ENCODE results near the gene TLE6.
A peak's percentile ranks its signal among the peaks of the same experiment; 100 is the strongest.
"Not testable (repeated sequence)": the region's sequence is repeated elsewhere in the genome, so short reads cannot be mapped to it uniquely, and the experiment has no call there.

Gene TLE6

GRCh38 chr19:2977001-2977745 is at the start of gene TLE6:
Gene TLE6 (plus strand): TSS chr19:2977564. CDS start chr19:2978234, 670 bp downstream.
- peak; percentile 98 for DNase-seq

GRCh38 chr19:2933490-2933910 is 43.9 kb upstream of the TLE6 start:
- DNase-seq: no peak

- DNase-seq: not testable (repeated sequence)
These were observed 41.5 kb upstream of the TLE6 start for GRCh38 chr19:2935863-2936262.

DNA sequence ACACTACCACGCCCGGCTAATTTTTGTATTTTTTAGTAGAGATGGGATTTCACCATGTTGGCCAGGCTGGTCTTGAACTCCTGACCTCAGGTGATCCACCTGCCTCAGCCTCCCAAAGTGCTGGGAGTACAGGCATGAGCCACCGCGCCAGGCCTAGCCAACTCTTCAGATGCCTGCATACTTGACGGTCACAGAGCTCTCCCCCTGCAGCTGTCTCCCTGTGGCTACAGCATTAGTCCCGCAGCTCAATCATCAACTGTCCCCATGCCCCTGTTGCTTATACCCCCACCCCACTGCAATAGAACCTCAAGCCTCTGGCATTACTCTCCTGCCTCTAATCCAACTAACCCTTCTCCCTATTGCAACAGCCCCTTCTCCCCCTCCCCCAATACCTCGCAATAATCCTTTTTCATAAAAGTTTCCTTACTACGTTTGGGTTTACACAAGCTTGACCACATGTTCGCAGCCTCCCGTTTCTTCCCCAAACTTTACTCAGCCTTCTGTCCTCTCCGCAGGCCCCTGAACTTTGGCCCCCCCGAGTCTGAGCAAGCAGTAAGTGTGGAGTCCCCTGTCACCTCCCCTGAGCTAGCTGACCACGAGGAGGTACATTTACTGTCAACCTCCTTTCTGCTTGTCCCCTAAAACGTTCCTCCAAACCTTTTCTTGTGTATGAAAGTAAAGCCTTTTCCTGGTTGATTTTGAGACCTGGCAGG is 34.3 kb upstream of the TLE6 start:
- DNase-seq: no peak

GRCh38 chr19:2944403-2944774 is 33.0 kb upstream of the TLE6 start:
- no peak for DNase-seq

- peak; percentile 99 for DNase-seq
These were observed 32.4 kb upstream of the TLE6 start, which contains the start of gene ZNF77 for GRCh38 chr19:2944775-2945574. Gene ZNF77 (minus strand): TSS chr19:2944971. CDS start chr19:2944840, 131 bp downstream.

- DNase-seq: no peak
These were observed 31.7 kb upstream of the TLE6 start for GRCh38 chr19:2945575-2946184.

GRCh38 chr19:2949939-2950285 is 27.5 kb upstream of the TLE6 start:
- DNase-seq: peak; percentile 51

GRCh38 chr19:2950286-2951124 is 26.9 kb upstream of the TLE6 start:
- peak; percentile 99 for DNase-seq

DNA sequence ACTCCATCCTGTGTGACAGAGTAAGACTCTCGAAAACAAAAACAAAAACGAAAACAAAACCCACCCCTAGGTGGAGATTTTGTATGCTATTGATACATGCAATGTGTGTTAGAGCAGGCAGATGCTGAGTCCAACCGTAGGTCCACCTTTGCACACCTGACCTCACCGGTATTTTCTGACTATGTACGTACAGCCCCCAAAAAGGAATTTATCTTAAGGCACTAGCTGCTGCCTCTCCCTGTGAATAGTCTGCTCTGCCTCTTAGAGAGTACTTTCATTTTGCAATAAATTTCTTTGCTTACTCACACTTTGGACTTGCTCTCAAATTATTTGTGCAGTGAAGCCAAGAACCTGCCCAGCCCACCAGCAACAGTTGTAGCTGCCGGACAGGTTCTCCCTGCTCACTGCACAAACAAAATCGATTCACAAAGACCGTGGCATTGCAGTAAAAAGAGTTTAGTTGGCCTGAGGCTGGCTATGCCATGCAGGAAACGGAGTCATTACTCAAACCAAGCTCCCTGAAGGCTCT is 24.3 kb upstream of the TLE6 start:
- DNase-seq: peak; percentile 55

DNA sequence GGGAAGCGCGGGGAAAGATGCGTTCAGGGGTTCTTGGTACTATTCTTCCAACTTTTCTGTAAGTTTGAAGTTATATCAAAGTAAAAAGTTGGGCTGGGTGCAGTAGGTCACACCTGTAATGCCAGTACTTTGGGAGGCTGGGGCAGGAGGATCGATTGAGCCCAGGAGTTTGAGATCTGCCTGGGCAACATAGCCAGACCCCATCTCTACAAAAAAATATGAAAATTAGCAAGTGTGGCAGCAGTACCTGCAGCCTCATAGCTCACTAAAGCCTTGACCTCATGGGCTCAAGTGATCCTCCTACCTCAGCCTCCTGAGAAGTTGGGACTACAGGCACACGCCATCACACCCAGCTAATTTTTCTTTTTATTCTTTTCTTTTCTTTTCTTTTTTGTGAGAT is 20.2 kb upstream of the TLE6 start:
- peak; percentile 1 for DNase-seq

- no peak for DNase-seq
These were observed 17.2 kb upstream of the TLE6 start for GRCh38 chr19:2960120-2960519.

- peak; percentile 75 for DNase-seq
These were observed 15.2 kb upstream of the TLE6 start for GRCh38 chr19:2962018-2962670.

- no peak for DNase-seq
These were observed 14.2 kb upstream of the TLE6 start for GRCh38 chr19:2963122-2963521.

DNA sequence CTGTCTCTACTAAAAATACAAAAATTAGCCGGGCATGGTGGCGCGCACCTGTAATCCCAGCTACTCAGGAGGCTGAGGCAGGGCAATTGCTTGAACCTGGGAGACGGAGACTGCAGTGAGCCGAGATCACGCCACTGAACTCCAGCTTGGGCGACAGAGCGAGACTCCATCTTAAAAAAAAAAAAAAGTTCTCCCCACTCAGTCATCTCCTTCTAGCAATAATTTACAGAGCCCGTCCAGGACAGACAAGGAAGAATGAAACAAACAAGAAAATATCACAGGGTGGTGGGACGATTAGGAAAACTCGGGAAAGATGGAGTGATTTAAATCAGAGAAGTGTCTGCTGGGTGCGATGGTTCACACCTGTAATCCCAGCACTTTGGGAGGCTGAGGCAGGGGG is 13.7 kb upstream of the TLE6 start:
- not testable (repeated sequence) for DNase-seq

GRCh38 chr19:2964874-2965273 is 12.5 kb upstream of the TLE6 start:
- no peak for DNase-seq

DNA sequence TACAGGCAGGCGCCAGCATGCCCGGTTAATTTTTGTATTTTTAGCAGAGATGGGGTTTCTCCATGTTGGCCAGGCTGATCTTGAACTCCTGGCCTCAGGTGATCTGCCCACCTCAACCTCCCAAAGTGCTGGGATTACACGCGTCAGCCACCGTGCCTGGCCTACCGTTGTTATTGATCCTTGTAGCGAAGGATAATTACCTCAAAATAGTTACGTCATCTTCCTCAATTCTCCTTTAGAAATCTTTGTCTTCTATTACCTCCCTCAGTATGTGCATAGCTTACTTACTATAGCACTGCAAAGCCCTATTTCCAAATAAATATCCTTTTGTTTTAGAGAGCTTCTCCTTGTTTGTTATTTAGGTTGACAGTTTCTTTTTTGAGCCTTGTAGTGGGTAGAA is 9.4 kb upstream of the TLE6 start:
- DNase-seq: no peak

GRCh38 chr19:2969104-2969504 is 8.3 kb upstream of the TLE6 start:
- DNase-seq: peak; percentile 88

- no peak for DNase-seq
These were observed 7.0 kb upstream of the TLE6 start for GRCh38 chr19:2970201-2970835.

DNA sequence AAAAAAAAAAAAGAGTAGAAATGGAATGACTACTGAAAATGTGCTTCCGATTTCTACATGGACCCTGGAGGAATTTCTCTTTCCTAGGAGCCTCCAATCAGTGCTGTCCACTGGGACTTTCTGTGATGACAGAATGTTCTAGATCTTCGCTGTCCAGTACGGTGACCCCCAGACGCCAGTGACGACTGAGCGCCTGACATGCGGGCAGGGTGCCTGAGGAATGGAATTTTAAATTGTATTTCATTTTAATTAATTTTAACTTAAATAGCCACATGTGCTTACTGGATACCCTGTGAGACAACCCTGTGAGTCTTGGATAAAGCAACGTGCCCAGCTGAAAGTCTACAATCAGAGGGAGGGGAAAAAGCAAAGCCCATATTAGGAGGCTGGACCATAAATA is 4.1 kb upstream of the TLE6 start:
- no peak for DNase-seq
